Measurements from ENCODE around the gene TBC1D16. TPM values are rescaled to one million over a fixed set of nuclear protein-coding genes. Genes with fewer than 3 reads are reported as not detected.

TBC1D16 gene
- total RNA-seq, 2 experiments from 2014 or later: 0.74 to 1.2 TPM

- no peaks in the 10 kb centered on the region for H3K9me3 Mint-ChIP-seq
- no peaks in the 10 kb centered on the region for H3K4me1 Mint-ChIP-seq
- no peak for DNase-seq
- no peaks in the 10 kb centered on the region for H3K36me3 Mint-ChIP-seq (ENCODE audit: low read depth)
- peaks cover 4% of the 10 kb centered on the region for H3K27me3 Mint-ChIP-seq
- H3K4me3 Mint-ChIP-seq: no peak overlapping the region
- no peak overlapping the region for H3K27ac Mint-ChIP-seq
- ChIA-PET POLR2A (no interaction called here), CTCF (interaction anchor here (0.6 kb wide), 1 partner anchor 311 kb away, joined by 3 read pairs; no protein-coding TSS in a partner anchor)
Measured at GRCh38 chr17:80045703-80046102, 10.0 kb upstream of the TBC1D16 start.

- ChIA-PET POLR2A (no interaction called here), CTCF (no interaction called here)
- DNase-seq: no peak
- Mint-ChIP-seq H3K36me3 (ENCODE audit: low read depth) (no peaks in the 10 kb centered on the region), H3K9me3 (no peaks in the 10 kb centered on the region), H3K27ac (no peak overlapping the region), H3K4me1 (no peaks in the 10 kb centered on the region), H3K27me3 (peaks cover 8% of the 10 kb centered on the region), H3K4me3 (no peak overlapping the region)
Measured at GRCh38 chr17:80043963-80044362, 8.3 kb upstream of the TBC1D16 start.

GRCh38 chr17:80036715-80037477 lies 1.2 kb upstream of the TBC1D16 start:
- Mint-ChIP-seq H3K36me3 (ENCODE audit: low read depth) (no peaks in the 10 kb centered on the region), H3K4me3 (peak overlapping the region; percentile 73), H3K27ac (peak overlapping the region; percentile 25), H3K27me3 (peaks cover 44% of the 10 kb centered on the region), H3K4me1 (peaks cover 12% of the 10 kb centered on the region), H3K9me3 (no peaks in the 10 kb centered on the region)
- POLR2A ChIA-PET: no interaction called here
- DNase-seq: peak; percentile 38
- CTCF ChIA-PET: no interaction called here

GRCh38 chr17:80035937-80036714 lies 454 bp upstream of the TBC1D16 start, which contains the start of gene CCDC40:
Gene CCDC40, plus strand, starts transcription at chr17:80036642. Its CDS starts 21 bp downstream, at chr17:80036663.
- H3K4me3 Mint-ChIP-seq: peak within 1 kb of the TSS; percentile 73
- H3K27me3 Mint-ChIP-seq: peaks cover 41% of the 10 kb centered on the region
- no peaks in the 10 kb centered on the region for H3K36me3 Mint-ChIP-seq (ENCODE audit: low read depth)
- no peaks in the 10 kb centered on the region for H3K9me3 Mint-ChIP-seq
- DNase-seq: peak; percentile 79
- ChIA-PET CTCF (no interaction called here), POLR2A (no interaction called here)
- H3K4me1 Mint-ChIP-seq: peaks cover 16% of the 10 kb centered on the region
- H3K27ac Mint-ChIP-seq: peak within 1 kb of the TSS; percentile 25

- peak; percentile 46 for DNase-seq
- POLR2A ChIA-PET: no interaction called here
- H3K9me3 Mint-ChIP-seq: no peaks in the 10 kb centered on the region
- peak overlapping the region; percentile 60 for H3K27ac Mint-ChIP-seq
- CTCF ChIA-PET: no interaction called here
- H3K4me3 Mint-ChIP-seq: peak overlapping the region; percentile 75
- H3K27me3 Mint-ChIP-seq: peaks cover 41% of the 10 kb centered on the region
- no peaks in the 10 kb centered on the region for H3K36me3 Mint-ChIP-seq (ENCODE audit: low read depth)
- peaks cover 16% of the 10 kb centered on the region for H3K4me1 Mint-ChIP-seq
Measured at GRCh38 chr17:80034791-80035686, 633 bp downstream of the TBC1D16 start.

- ChIA-PET CTCF (interaction anchor here (0.6 to 1.8 kb wide), 5 partner anchors 25 to 984 kb away, joined by 3 to 6 read pairs (median 3); partner anchors contain the start of gene GAA), POLR2A (no interaction called here)
- Mint-ChIP-seq H3K4me3 (no peak overlapping the region), H3K27ac (no peak overlapping the region), H3K4me1 (peaks cover 16% of the 10 kb centered on the region), H3K36me3 (ENCODE audit: low read depth) (no peaks in the 10 kb centered on the region), H3K27me3 (peaks cover 36% of the 10 kb centered on the region), H3K9me3 (no peaks in the 10 kb centered on the region)
- DNase-seq: no peak
Measured at GRCh38 chr17:80033840-80034239, 1.8 kb downstream of the TBC1D16 start.

- H3K27ac Mint-ChIP-seq: no peak overlapping the region
- H3K4me3 Mint-ChIP-seq: no peak overlapping the region
- H3K27me3 Mint-ChIP-seq: peaks cover 29% of the 10 kb centered on the region
- H3K36me3 Mint-ChIP-seq (ENCODE audit: low read depth): no peaks in the 10 kb centered on the region
- no peaks in the 10 kb centered on the region for H3K9me3 Mint-ChIP-seq
- peaks cover 16% of the 10 kb centered on the region for H3K4me1 Mint-ChIP-seq
- ChIA-PET POLR2A (no interaction called here), CTCF (interaction anchor here (1.8 kb wide), 1 partner anchor 69 kb away, joined by 6 read pairs; the partner anchor contains the start of gene GAA)
- no peak for DNase-seq
Measured at GRCh38 chr17:80032614-80033171, 3.0 kb downstream of the TBC1D16 start.

GRCh38 chr17:80031691-80032430 lies 3.8 kb downstream of the TBC1D16 start:
- no peak for DNase-seq
- Mint-ChIP-seq H3K4me3 (no peak overlapping the region), H3K27ac (no peak overlapping the region), H3K36me3 (ENCODE audit: low read depth) (no peaks in the 10 kb centered on the region), H3K27me3 (peaks cover 24% of the 10 kb centered on the region), H3K9me3 (no peaks in the 10 kb centered on the region), H3K4me1 (peaks cover 13% of the 10 kb centered on the region)
- POLR2A ChIA-PET: no interaction called here
- CTCF ChIA-PET: no interaction called here

GRCh38 chr17:80030730-80031410 lies 4.8 kb downstream of the TBC1D16 start:
- DNase-seq: no peak
- H3K4me3 Mint-ChIP-seq: no peak overlapping the region
- H3K36me3 Mint-ChIP-seq (ENCODE audit: low read depth): no peaks in the 10 kb centered on the region
- no peak overlapping the region for H3K27ac Mint-ChIP-seq
- H3K27me3 Mint-ChIP-seq: peaks cover 22% of the 10 kb centered on the region
- H3K4me1 Mint-ChIP-seq: peaks cover 11% of the 10 kb centered on the region
- H3K9me3 Mint-ChIP-seq: no peaks in the 10 kb centered on the region
- CTCF ChIA-PET: no interaction called here
- POLR2A ChIA-PET: no interaction called here

- CTCF ChIA-PET: interaction anchor here (1.2 kb wide), 1 partner anchor 21 kb away, joined by 3 read pairs; no protein-coding TSS in a partner anchor
- Mint-ChIP-seq H3K9me3 (no peaks in the 10 kb centered on the region), H3K4me1 (peaks cover 4% of the 10 kb centered on the region), H3K4me3 (no peak overlapping the region), H3K27me3 (peaks cover 13% of the 10 kb centered on the region), H3K27ac (no peak overlapping the region), H3K36me3 (ENCODE audit: low read depth) (no peaks in the 10 kb centered on the region)
- POLR2A ChIA-PET: no interaction called here
- no peak for DNase-seq
Measured at GRCh38 chr17:80029258-80029974, 6.3 kb downstream of the TBC1D16 start.

- Mint-ChIP-seq H3K27ac (no peak overlapping the region), H3K9me3 (no peaks in the 10 kb centered on the region), H3K36me3 (ENCODE audit: low read depth) (no peaks in the 10 kb centered on the region), H3K4me1 (peaks cover 4% of the 10 kb centered on the region), H3K27me3 (peaks cover 3% of the 10 kb centered on the region), H3K4me3 (no peak overlapping the region)
- ChIA-PET POLR2A (interaction anchor here (0.6 kb wide), 1 partner anchor 10 kb away, joined by 4 read pairs; no protein-coding TSS in a partner anchor), CTCF (interaction anchor here (0.6 to 1.6 kb wide), 6 partner anchors 19 to 1333 kb away, joined by 3 to 5 read pairs (median 3); no protein-coding TSS in a partner anchor)
- DNase-seq: no peak
Measured at GRCh38 chr17:80028030-80028429, 7.6 kb downstream of the TBC1D16 start.

Measured in activated CD4-positive, alpha-beta T cell treated with anti-CD3 and anti-CD28 coated beads, Interleukin-2, amount 10 ng/mL, durations not matched to agents 7 days and 5 days (primary cell).